Gastrocnemius medialis (tissue), 4 donors: Measurements from ENCODE around the gene ZFYVE26. TPM values are rescaled to one million over a fixed set of nuclear protein-coding genes. Genes with fewer than 3 reads are reported as not detected.
"Not testable (repeated sequence)": the region's sequence is repeated elsewhere in the genome, so short reads cannot be mapped to it uniquely, and the experiment has no call there.

Source experiments
- ATAC-seq, 2 donors: fragments of 150-250 bp; one replicate each; pipeline ENCODE4 v1.9.1; 2016
- DNase-seq, 2 donors: peaks; one replicate each; pipeline ENCODE4 v3.0.0-alpha.2; 2019
- H3K27ac ChIP-seq, 4 donors: fragments of 200-600 bp; sonication (generic); 1 replicate in 1 of 4; 2 replicates in 3 of 4; pipeline ENCODE4 v1.5.1; 2016 to 2018; ENCODE audit warnings: mild to moderate bottlenecking in 2 of 4, moderate library complexity in 1 of 4
- H3K27me3 ChIP-seq, 3 donors: fragments of 200-600 bp; sonication (generic) in 2 of 3; 1 replicate in 1 of 3; 2 replicates in 2 of 3; pipeline versions ENCODE4 v1.5.1 to v1.6.0; 2016 to 2019; ENCODE audit warnings: mild to moderate bottlenecking in 1 of 3, moderate library complexity in 1 of 3
- H3K36me3 ChIP-seq, 2 donors: fragments of 200-600 bp; sonication (generic) in 1 of 2; one replicate each; pipeline ENCODE4 v1.5.1; 2017 to 2018
- H3K4me1 ChIP-seq, 2 donors: fragments of 200-600 bp; sonication (generic) in 1 of 2; one replicate each; pipeline ENCODE4 v1.5.1; 2016 to 2017; ENCODE audit warnings: mild to moderate bottlenecking in 2 of 2
- H3K4me3 ChIP-seq, 4 donors: fragments of 200-600 bp; sonication (generic) in 3 of 4; 1 replicate in 1 of 4; 2 replicates in 3 of 4; pipeline ENCODE4 v1.5.1; 2016 to 2019; ENCODE audit warnings: mild to moderate bottlenecking in 2 of 4
- H3K9me3 ChIP-seq, 3 donors: fragments of 200-600 bp; sonication (generic) in 2 of 3; 1 replicate in 1 of 3; 2 replicates in 2 of 3; pipeline ENCODE4 v1.5.1; 2016 to 2019
- POLR2A ChIP-seq, 2 donors: fragments of 450-650 bp; IDR thresholded peaks; one replicate each; pipeline ENCODE4 v1.6.1; 2017; ENCODE audit warnings: antibody characterized with exemption in 2 of 2, mild to moderate bottlenecking in 2 of 2, moderate library complexity in 2 of 2
- in situ Hi-C, 4 donors: fragments of 200-750 bp; cut with MboI; loops; one replicate each; pipeline versions ENCODE4 v1.15.0 to v1.8.0; 2017; ENCODE audit warnings: low sequenced_read_pairs in 4 of 4
- intact Hi-C: fragments of 100-400 bp; cut with DNase I; formaldehyde crosslinking; loops from one replicate; pipeline ENCODE4 v1.15.1; 2023; ENCODE audit warnings: low total_unique reads
- total RNA-seq, 4 donors: library from RNA; depleted of rRNA; stranded (reverse); fragments of >200 nt; gene quantifications; one replicate each; pipeline versions ENCODE4 v1.1.0 to v1.2.3, GENCODE V29; 2016
- TF ChIP-seq, protein P1 (sequence below), 5 experiments: fragments of 450-650 bp in 3 of 5; fragments of 200-600 bp in 2 of 5; sonication (generic) in 2 of 5; IDR thresholded peaks in 4 of 5; conservative IDR thresholded peaks in 1 of 5; 1 replicate in 4 of 5; 2 replicates in 1 of 5; pipeline ENCODE4 v1.5.1; 2016 to 2019; ENCODE audit warnings: antibody characterized with exemption in 5 of 5, mild to moderate bottlenecking in 3 of 5, moderate library complexity in 3 of 5

The ZFYVE26 gene
- total RNA-seq, 4 donors from 2014 or later: 16.3 to 26.3 (median 17.6) TPM

DNA sequence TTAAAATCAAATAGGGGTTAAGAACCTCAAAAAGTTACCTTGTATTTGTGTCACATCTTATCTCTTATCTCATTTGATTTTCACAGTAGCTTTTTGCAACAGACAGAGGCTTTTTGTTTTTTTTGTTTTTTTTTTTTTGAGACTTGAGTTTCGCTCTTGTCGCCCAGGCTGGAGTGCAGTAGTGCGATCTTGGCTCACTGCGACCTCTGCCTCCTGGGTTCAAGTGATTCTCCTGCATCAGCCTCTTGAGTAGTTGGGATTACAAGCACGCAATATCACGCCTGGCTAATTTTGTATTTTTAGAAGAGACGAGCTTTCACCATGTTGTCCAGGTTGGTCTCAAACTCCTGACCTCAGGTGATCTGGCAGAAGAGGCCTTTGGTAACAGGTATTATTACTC, 89.0 kb downstream of the ZFYVE26 start:
- in situ Hi-C loops (no loop called here), intact Hi-C loops (no loop called here)
- TF ChIP-seq, protein P1, sequence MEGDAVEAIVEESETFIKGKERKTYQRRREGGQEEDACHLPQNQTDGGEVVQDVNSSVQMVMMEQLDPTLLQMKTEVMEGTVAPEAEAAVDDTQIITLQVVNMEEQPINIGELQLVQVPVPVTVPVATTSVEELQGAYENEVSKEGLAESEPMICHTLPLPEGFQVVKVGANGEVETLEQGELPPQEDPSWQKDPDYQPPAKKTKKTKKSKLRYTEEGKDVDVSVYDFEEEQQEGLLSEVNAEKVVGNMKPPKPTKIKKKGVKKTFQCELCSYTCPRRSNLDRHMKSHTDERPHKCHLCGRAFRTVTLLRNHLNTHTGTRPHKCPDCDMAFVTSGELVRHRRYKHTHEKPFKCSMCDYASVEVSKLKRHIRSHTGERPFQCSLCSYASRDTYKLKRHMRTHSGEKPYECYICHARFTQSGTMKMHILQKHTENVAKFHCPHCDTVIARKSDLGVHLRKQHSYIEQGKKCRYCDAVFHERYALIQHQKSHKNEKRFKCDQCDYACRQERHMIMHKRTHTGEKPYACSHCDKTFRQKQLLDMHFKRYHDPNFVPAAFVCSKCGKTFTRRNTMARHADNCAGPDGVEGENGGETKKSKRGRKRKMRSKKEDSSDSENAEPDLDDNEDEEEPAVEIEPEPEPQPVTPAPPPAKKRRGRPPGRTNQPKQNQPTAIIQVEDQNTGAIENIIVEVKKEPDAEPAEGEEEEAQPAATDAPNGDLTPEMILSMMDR (IDR thresholded peaks at IDR 0.05 in 4 of 5, conservative IDR thresholded peaks at IDR 0.05 in 1 of 5): no peak
- no peak for TF ChIP-seq POLR2A (IDR thresholded peaks at IDR 0.05)
- H3K36me3 ChIP-seq: no peaks in the 10 kb centered on the region
- H3K4me1 ChIP-seq: peaks cover 0 to 4% of the 10 kb centered on the region in 2 donors
- no peak overlapping the region for H3K27ac ChIP-seq
- H3K4me3 ChIP-seq: no peak overlapping the region
- no peaks in the 10 kb centered on the region for H3K9me3 ChIP-seq
- ATAC-seq (no peak), DNase-seq (no peak)
- H3K27me3 ChIP-seq: no peaks in the 10 kb centered on the region

DNA sequence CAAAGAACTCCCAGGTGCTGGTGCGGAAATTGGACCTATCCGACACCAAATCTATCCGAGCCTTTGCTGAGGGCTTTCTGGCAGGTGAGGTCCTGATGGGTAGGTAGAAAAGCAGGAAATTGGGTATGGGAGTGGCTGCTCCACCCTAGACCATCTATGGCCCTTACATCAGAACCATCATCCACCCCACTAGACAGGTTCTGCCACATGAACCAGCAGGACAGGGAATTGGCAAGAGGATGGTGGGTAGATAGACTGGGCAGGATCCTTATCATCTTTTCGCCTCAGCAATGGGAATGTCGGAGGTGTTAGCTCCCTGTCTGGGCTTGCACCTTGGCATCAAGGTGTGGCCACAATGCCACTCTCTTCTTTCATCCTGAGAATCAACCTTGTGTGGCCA, 91.2 kb downstream of the ZFYVE26 start:
- TF ChIP-seq, protein P1 (IDR thresholded peaks at IDR 0.05 in 4 of 5, conservative IDR thresholded peaks at IDR 0.05 in 1 of 5): no peak
- no peak for TF ChIP-seq POLR2A (IDR thresholded peaks at IDR 0.05)
- H3K4me3 ChIP-seq: no peak overlapping the region
- H3K4me1 ChIP-seq: peaks cover 5 to 8% of the 10 kb centered on the region in 2 donors
- in situ Hi-C loops: no loop called here
- no peak overlapping the region for H3K27ac ChIP-seq
- DNase-seq (no peak), ATAC-seq (no peak)
- intact Hi-C loops: no loop called here
- no peaks in the 10 kb centered on the region for H3K9me3 ChIP-seq
- no peaks in the 10 kb centered on the region for H3K27me3 ChIP-seq
- no peaks in the 10 kb centered on the region for H3K36me3 ChIP-seq

DNA sequence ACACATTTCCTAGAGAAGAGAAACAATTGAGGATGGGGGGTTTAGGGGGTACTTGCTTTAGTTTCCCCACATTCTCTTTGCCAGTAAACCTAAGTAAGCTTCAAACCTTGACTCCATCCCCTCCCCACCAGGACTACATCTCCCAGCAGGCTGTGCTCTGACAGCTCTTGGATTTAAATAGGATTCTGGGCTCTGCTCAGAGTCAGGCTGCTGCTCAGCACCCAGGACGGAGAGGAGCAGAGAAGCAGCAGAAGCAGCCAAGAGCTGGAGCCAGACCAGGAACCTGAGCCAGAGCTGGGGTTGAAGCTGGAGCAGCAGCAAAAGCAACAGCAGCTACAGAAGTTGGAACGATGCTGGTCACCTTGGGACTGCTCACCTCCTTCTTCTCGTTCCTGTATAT, 94.1 kb downstream of the ZFYVE26 start:
- in situ Hi-C loops: loop anchor here in 2 of 4 donors (25.0 kb wide), 1 partner anchor 285 kb away; no protein-coding TSS in a partner anchor
- H3K9me3 ChIP-seq: no peaks in the 10 kb centered on the region
- H3K27me3 ChIP-seq: no peaks in the 10 kb centered on the region
- intact Hi-C loops: no loop called here
- no peak overlapping the region for H3K27ac ChIP-seq
- TF ChIP-seq, protein P1 (IDR thresholded peaks at IDR 0.05 in 4 of 5, conservative IDR thresholded peaks at IDR 0.05 in 1 of 5): no peak
- no peak for TF ChIP-seq POLR2A (IDR thresholded peaks at IDR 0.05)
- DNase-seq: peak; percentile 28 to 43
- H3K4me1 ChIP-seq: peaks cover 5 to 8% of the 10 kb centered on the region in 2 donors
- no peaks in the 10 kb centered on the region for H3K36me3 ChIP-seq
- peak; percentile 63 to 69 for ATAC-seq
- no peak overlapping the region for H3K4me3 ChIP-seq

DNA sequence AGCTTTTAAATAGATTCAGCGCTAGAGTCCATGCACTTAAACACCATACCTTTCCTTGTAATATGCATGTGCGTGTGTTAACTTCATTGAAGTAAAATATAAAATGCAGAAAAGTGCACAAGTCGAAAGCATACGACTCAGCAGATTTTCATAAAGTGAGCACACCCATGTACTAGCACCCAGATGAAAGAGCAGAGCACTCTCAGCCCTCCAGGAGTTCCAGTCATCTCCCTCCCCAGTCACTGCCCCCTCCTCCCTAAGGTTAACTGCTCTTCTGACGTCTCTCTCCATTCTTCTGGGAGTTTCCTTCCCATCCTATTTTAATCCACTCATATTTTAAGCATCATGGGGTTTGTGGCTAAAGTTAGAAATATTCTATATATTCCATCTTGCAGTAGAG, 94.5 kb downstream of the ZFYVE26 start:
- TF ChIP-seq, protein P1 (IDR thresholded peaks at IDR 0.05 in 4 of 5, conservative IDR thresholded peaks at IDR 0.05 in 1 of 5): no peak
- no peak for TF ChIP-seq POLR2A (IDR thresholded peaks at IDR 0.05)
- no peaks in the 10 kb centered on the region for H3K27me3 ChIP-seq
- H3K9me3 ChIP-seq: no peaks in the 10 kb centered on the region
- H3K36me3 ChIP-seq: no peaks in the 10 kb centered on the region
- in situ Hi-C loops (loop anchor here in 2 of 4 donors (25.0 kb wide), 1 partner anchor 285 kb away; no protein-coding TSS in a partner anchor), intact Hi-C loops (no loop called here)
- no peak for ATAC-seq
- no peak overlapping the region for H3K27ac ChIP-seq
- H3K4me3 ChIP-seq: no peak overlapping the region
- no peak for DNase-seq
- H3K4me1 ChIP-seq: peaks cover 5 to 8% of the 10 kb centered on the region in 2 donors

DNA sequence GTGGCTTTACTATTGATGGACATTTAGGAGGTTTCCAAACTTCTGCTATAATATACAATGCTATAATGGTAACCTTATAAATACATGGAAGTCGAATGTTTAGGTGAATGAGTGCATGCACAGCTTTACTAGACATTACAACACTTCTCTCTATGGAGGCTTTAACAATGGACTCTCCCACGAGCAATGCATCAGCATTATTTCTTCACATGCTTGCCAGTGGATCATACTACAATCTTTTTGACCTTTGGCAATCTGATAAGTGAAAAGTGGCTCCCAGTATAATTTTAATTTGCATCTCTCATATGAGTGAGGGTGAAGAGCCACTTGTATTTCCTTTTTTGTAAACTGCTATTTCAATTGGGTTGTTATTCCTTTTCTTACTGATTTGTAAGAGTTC, 96.5 kb downstream of the ZFYVE26 start:
- H3K27me3 ChIP-seq: no peaks in the 10 kb centered on the region
- ATAC-seq (no peak), DNase-seq (no peak)
- no peak overlapping the region for H3K4me3 ChIP-seq
- H3K27ac ChIP-seq: no peak overlapping the region
- TF ChIP-seq POLR2A (IDR thresholded peaks at IDR 0.05): no peak
- TF ChIP-seq, protein P1 (IDR thresholded peaks at IDR 0.05 in 4 of 5, conservative IDR thresholded peaks at IDR 0.05 in 1 of 5): no peak
- peaks cover 5 to 8% of the 10 kb centered on the region in 2 donors for H3K4me1 ChIP-seq
- no peaks in the 10 kb centered on the region for H3K36me3 ChIP-seq
- in situ Hi-C loops (loop anchor here in 2 of 4 donors (25.0 kb wide), 1 partner anchor 283 kb away; no protein-coding TSS in a partner anchor), intact Hi-C loops (no loop called here)
- no peaks in the 10 kb centered on the region for H3K9me3 ChIP-seq

DNA sequence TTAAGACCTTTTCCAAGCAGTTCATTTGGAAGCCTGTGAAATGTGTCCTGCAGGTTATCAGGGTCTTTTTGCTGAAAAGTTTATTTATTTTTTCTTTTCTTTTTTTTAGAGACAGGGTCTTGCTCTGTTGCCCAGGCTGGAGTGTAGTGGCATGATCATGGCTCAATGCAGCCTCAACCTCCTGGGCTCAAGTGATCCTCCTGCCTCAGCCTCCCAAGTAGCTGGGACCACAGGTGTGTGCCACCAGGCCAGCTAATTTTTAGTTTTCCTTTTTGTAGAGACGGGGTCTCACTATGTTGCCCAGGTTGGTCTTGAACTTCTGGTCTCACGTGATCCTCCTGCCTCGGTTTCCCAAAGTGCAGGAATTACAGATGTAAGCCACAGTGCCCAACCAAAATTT, 97.0 kb downstream of the ZFYVE26 start:
- intact Hi-C loops, H3K27ac ChIP-seq, H3K36me3 ChIP-seq, ATAC-seq, H3K4me1 ChIP-seq, H3K27me3 ChIP-seq, DNase-seq, H3K4me3 ChIP-seq, H3K9me3 ChIP-seq: not testable (repeated sequence)
- in situ Hi-C loops: loop anchor here in 2 of 4 donors (25.0 kb wide), 1 partner anchor 282 kb away; no protein-coding TSS in a partner anchor
